NCI-H2171 (cell line): ENCODE data around the gene EPN2.

Experiments used
- DNase-seq: peaks from one replicate; lab custom pipeline; 2025; lab: John Stamatoyannopoulos, UW

Gene EPN2

GRCh38 chr17:19331134-19331533, 94.0 kb downstream of the EPN2 start:
- DNase-seq: no peak

- DNase-seq: no peak
Observed at GRCh38 chr17:19331543-19332245, 94.5 kb downstream of the EPN2 start.

DNA sequence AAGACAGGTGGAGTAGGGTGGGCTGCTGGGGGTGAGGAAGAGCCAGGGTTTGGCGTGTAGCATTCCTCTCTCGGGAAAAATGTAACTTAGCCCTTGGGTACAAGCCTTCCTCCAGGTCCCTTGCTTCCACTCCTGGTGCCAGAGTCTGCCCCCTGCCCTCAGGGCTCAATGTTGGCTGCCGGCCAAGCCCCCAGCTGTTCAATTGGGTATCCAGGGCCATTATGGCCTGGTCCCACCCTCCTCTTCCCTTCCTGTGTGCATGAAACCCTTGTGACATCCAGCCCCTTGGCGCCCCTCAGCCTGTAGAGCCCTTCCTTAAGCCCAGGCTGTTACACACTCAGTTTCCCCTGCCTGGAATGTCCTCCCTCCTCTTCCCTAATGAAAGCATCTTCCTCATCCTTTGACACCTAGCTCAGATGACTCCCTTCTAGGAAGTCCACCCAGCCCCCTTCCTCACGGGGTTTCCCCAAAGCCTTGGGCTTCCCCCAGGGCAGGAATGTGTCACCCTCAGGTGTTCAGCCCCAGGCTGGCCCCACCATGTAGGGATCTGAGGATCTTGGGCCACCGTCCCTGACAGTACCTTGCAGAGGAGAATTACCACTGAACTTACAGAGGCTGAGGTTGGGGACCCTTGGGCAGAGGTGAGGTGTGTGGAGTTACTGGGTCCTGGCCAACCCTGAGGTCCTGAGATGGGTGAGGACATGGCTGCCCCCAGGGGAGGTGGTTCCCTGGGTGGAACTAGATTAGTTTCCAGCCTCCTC, 95.4 kb downstream of the EPN2 start:
- DNase-seq: no peak

- DNase-seq: no peak
Observed at GRCh38 chr17:19333132-19333440, 95.9 kb downstream of the EPN2 start.

DNA sequence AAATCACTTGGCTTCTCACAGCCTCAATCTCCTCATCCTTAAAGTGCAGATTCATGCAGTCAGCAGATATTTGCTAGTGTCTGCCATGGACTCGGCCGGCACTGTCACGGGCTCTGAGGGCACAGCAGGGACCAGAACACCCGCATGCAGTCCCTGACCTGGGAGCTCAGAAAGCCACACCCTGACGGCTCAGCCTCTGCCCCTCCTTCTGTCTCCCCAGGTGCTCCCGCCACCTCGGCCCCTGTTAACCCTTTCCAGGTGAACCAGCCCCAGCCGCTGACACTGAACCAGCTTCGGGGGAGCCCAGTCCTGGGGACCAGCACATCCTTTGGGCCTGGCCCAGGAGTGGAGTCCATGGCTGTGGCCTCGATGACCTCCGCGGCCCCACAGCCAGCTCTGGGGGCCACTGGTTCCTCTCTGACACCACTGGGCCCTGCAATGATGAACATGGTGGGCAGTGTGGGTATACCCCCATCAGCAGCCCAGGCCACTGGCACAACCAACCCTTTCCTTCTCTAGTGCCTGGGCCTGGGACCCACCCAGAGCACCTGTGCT, 96.6 kb downstream of the EPN2 start:
- no peak for DNase-seq

- no peak for DNase-seq
Observed at GRCh38 chr17:19334331-19334730, 97.2 kb downstream of the EPN2 start.

DNA sequence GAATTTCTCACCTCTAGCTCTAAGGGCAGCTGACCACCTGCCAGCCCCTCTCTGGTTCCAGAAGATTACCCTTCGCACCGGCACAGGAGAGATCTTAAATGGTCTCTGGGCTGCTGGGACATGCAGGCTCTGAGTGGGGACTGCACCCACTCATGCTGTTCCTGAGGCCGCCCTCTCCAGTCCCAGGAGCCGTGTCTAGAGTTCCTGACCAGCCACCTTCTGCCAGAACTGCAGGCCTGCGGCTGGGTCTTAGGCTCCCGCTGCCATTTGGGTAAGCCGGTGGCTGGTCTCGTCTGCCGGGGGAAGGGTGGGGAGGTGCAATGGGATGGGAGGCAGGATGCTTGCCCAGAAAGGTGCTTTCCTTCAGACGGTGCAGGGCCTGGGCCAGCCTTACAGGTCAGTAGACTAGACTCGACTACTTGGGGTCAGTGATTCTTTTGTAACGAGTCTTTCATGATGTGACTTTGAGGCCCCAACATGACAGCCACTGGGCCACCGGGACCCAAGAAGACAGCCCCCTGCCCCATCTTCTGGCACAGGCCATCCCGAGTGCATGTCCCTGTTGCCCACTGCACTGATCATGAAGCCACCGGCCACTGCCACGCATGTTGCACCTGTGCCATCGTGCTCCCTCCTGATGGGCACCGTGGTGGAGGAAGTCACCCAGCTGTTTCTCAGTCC, 98.9 kb downstream of the EPN2 start:
- DNase-seq: no peak

DNA sequence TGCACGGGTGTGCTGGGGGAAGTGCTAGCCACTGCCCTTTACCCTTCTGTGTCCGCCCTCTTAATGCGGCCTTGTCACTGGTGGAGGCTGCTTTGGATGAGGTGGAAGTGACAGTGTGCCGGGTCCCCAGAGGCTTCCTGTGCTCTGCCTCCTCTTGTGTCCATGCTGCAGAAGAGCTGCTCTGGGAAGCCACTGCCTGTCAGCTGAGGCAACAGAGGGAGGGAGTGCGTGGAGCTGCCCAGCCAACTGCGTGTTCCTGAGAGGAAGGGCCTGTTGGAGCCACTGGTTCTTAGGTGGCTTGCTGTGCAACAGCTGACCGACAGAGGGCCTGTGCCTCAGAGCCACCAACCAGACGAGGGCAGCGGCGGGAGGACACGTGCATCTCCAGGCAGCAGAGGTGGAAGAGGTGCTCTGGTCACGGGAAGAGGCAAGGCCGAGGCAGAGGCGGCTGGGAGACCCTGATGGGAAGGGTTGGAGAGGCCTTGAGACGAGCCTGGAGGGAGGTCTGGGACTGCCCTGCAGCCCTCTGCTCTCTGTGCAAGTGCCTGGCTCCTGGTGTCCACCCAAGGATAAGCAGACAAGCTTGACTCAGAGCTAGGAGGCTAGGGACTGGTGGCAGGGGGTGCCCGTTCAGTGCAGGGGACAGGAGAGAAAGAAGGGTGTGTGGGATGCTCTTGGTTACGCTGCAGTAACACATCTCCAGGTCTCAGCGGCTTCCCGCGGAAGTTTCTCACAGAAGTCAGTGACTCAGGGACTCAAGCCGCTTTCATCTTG, 100.0 kb downstream of the EPN2 start:
- DNase-seq: no peak

GRCh38 chr17:19337712-19338023, 100.5 kb downstream of the EPN2 start:
- no peak for DNase-seq

DNA sequence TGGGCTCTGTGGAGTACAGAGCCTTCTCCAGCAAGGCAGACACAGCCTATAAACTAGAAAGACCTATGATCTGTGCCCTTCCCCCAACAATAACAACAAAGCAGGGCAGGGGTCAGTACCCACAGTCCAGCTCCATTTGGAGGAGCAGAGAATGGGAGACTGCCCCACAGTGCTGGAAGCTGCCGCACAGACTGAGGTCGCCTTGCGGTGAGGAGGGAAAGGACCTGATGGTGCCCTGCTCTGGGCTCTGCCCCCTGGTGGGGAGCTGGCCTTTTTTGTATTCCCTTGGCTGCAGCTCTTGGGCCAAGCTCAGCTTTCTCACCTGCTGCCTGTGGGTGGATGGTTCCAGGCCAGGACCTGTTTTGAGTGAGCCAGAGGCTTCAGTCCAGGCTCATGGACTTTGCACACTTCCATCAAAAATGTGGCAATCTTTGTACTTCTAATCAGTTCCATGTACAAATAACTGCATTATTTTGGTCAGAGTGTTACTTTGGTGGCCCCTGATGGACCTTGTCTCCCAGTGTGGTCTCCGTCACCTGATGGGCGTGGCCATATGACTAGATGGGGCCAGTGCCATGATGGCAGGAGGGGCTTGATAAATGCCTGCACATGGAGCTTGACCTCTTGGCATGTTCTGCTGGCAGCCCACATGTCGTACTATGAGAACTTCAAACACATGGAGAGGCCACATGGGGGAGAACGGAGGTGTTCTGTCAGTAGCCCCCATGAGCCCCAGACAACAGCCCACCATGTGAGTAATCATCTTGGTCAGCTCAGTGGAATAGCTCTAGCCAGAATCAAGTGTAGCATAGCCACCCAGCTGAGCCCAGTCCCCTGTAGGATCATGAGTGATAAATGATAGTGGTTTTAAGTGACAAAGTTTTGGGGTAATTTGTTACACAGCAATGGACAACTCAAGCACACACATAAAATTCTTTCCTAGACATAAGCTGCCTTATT, 101.1 kb downstream of the EPN2 start:
- no peak for DNase-seq

- no peak for DNase-seq
Observed at GRCh38 chr17:19339341-19339815, 102.2 kb downstream of the EPN2 start.

GRCh38 chr17:19341211-19341631, 104.1 kb downstream of the EPN2 start:
- DNase-seq: no peak

- no peak for DNase-seq
Observed at GRCh38 chr17:19341641-19342610, 104.8 kb downstream of the EPN2 start.

GRCh38 chr17:19342611-19343255, 105.6 kb downstream of the EPN2 start:
- DNase-seq: no peak

- no peak for DNase-seq
Observed at GRCh38 chr17:19343256-19343630, 106.1 kb downstream of the EPN2 start.

DNA sequence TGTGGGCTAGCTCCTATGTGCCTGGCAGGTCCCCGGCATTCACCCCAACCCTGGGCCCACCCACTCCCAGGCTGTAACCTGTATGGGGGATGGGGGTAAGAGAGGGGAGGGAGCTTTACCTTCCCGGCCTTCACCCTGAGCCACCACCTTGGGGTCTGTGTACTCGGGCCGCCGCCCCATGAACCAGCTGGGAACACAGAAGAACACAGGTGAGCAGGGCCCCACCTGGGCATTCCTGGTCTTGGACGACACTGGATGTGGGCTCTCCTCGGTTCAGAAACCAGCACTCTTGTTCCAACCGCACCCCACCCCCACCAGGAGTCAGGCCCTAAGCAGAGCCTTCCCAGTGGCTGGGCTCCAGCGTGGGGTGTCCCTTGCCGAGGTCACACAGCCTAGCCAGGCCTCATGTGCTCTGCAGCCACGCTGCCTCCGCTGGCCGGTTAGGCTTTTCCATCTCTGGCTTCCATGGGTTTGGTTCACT, 106.5 kb downstream of the EPN2 start:
- no peak for DNase-seq

DNA sequence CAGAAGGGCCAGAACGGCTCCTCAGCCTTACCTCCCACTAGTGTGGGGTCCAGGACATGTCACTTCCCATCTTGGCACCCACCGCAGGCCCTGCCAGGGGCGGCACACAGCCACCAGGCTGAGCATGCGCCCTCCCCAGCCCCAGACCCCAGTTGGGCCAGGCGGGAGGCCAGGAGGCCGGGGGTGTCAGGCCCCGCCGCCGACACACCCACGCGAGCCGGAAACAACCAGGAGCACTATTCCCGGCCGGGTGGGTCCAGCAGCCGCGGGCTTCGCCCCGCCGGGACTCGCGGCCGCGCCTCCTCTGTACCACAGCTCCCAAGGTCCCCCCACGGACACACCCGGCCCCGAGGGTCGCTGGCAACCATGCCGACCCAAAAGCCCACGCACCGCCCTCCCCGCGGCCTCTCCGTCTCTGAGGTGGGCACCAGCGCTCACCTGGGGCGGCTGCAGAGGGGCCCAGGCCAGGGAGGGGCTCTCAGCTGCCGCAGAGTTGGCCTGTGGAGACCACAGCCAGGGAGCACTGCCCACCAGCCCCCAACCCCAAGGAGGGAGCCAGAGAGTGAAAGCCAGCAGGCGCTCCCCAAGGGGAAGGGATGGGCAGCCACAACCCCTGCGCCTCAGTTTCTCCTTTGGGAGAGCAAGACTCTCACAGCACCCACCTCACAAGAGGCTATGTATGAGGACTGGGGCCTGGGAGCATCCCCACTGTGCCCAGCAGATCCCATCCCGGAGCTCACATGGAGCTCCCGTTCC, 107.3 kb downstream of the EPN2 start:
- no peak for DNase-seq

- no peak for DNase-seq
Observed at GRCh38 chr17:19345067-19345460, 107.9 kb downstream of the EPN2 start.
